ENCODE measurements around the gene HNMT. TPM values are rescaled to one million over a fixed set of nuclear protein-coding genes. Genes with fewer than 3 reads are reported as not detected.
A peak's percentile ranks its signal among the peaks of the same experiment; 100 is the strongest.

Gene HNMT
- total RNA-seq, 3 donors from 2014 or later (not counting 1 experiment from before 2014, with no cell fraction given) = 1.1 to 2.1 (median 1.5) TPM

- Mint-ChIP-seq H3K4me3 (no peak overlapping the region), H3K9me3 (no peaks in the 10 kb centered on the region), H3K27me3 (ENCODE audit: low read depth in 2 of 2) (no peaks in the 10 kb centered on the region), H3K27ac (no peak overlapping the region), H3K4me1 (no peaks in the 10 kb centered on the region), H3K36me3 (no peaks in the 10 kb centered on the region)
- intact Hi-C loops (cut with micrococcal nuclease) = no loop called here
- Histone ChIP-seq H3K36me3 (ENCODE audit: control insufficient read depth, insufficient read depth, low read length) (no peaks in the 10 kb centered on the region), H3K9me3 (ENCODE audit: control insufficient read depth, insufficient read depth, low read length) (no peaks in the 10 kb centered on the region), H3K27me3 (ENCODE audit: control insufficient read depth, insufficient read depth, low read length) (no peaks in the 10 kb centered on the region), H3K4me3 (ENCODE audit: low read length) (no peak overlapping the region), H3K27ac (ENCODE audit: low read length) (no peak overlapping the region), H3K4me1 (ENCODE audit: control insufficient read depth, insufficient read depth, low read length) (no peaks in the 10 kb centered on the region)
- peak in 1 of 2 donors; percentile 39 for DNase-seq
- 54% methylated on average over 4 of the region's 4 CpGs for WGBS (ENCODE audit: insufficient coverage)
- ATAC-seq = no peak
- peak; percentile 16 for TF ChIP-seq CTCF (IDR thresholded peaks at IDR 0.05)
Observed at GRCh38 chr2:137947728-137948336, 16.4 kb upstream of the HNMT start.

- no peaks in the 10 kb centered on the region for H3K36me3 Mint-ChIP-seq
- no peaks in the 10 kb centered on the region for H3K4me1 Mint-ChIP-seq
- H3K9me3 Mint-ChIP-seq = no peaks in the 10 kb centered on the region
- Histone ChIP-seq H3K9me3 (ENCODE audit: control insufficient read depth, insufficient read depth, low read length) (no peaks in the 10 kb centered on the region), H3K27me3 (ENCODE audit: control insufficient read depth, insufficient read depth, low read length) (no peaks in the 10 kb centered on the region), H3K4me3 (ENCODE audit: low read length) (no peak overlapping the region), H3K36me3 (ENCODE audit: control insufficient read depth, insufficient read depth, low read length) (no peaks in the 10 kb centered on the region), H3K4me1 (ENCODE audit: control insufficient read depth, insufficient read depth, low read length) (no peaks in the 10 kb centered on the region), H3K27ac (ENCODE audit: low read length) (no peak overlapping the region)
- ATAC-seq (no peak), DNase-seq (no peak)
- no peaks in the 10 kb centered on the region for H3K27me3 Mint-ChIP-seq (ENCODE audit: low read depth in 2 of 2)
- 87% methylated on average over 5 of the region's 7 CpGs for WGBS (ENCODE audit: insufficient coverage)
- no peak for TF ChIP-seq CTCF (IDR thresholded peaks at IDR 0.05)
- intact Hi-C loops (cut with micrococcal nuclease) = no loop called here
- no peak overlapping the region for H3K27ac Mint-ChIP-seq
- H3K4me3 Mint-ChIP-seq = no peak overlapping the region
Observed at GRCh38 chr2:137948894-137949293, 15.4 kb upstream of the HNMT start.

GRCh38 chr2:137950238-137950637 is 14.0 kb upstream of the HNMT start:
- intact Hi-C loops (cut with micrococcal nuclease) = no loop called here
- no peaks in the 10 kb centered on the region for H3K27me3 Mint-ChIP-seq (ENCODE audit: low read depth in 2 of 2)
- no peaks in the 10 kb centered on the region for H3K9me3 Mint-ChIP-seq
- Histone ChIP-seq H3K4me3 (ENCODE audit: low read length) (no peak overlapping the region), H3K4me1 (ENCODE audit: control insufficient read depth, insufficient read depth, low read length) (no peaks in the 10 kb centered on the region), H3K36me3 (ENCODE audit: control insufficient read depth, insufficient read depth, low read length) (no peaks in the 10 kb centered on the region), H3K27me3 (ENCODE audit: control insufficient read depth, insufficient read depth, low read length) (no peaks in the 10 kb centered on the region), H3K9me3 (ENCODE audit: control insufficient read depth, insufficient read depth, low read length) (no peaks in the 10 kb centered on the region), H3K27ac (ENCODE audit: low read length) (no peak overlapping the region)
- DNase-seq = no peak
- no peak for ATAC-seq
- no peak overlapping the region for H3K27ac Mint-ChIP-seq
- no peaks in the 10 kb centered on the region for H3K36me3 Mint-ChIP-seq
- TF ChIP-seq CTCF (IDR thresholded peaks at IDR 0.05) = no peak
- no peak overlapping the region for H3K4me3 Mint-ChIP-seq
- H3K4me1 Mint-ChIP-seq = no peaks in the 10 kb centered on the region
- 61% methylated on average over 4 of the region's 4 CpGs for WGBS (ENCODE audit: insufficient coverage)

- Mint-ChIP-seq H3K9me3 (no peaks in the 10 kb centered on the region), H3K27me3 (ENCODE audit: low read depth in 2 of 2) (no peaks in the 10 kb centered on the region), H3K27ac (no peak overlapping the region), H3K36me3 (no peaks in the 10 kb centered on the region), H3K4me1 (no peaks in the 10 kb centered on the region), H3K4me3 (no peak overlapping the region)
- DNase-seq = no peak
- H3K4me1 ChIP-seq (ENCODE audit: control insufficient read depth, insufficient read depth, low read length) = no peaks in the 10 kb centered on the region
- H3K36me3 ChIP-seq (ENCODE audit: control insufficient read depth, insufficient read depth, low read length) = no peaks in the 10 kb centered on the region
- no peaks in the 10 kb centered on the region for H3K9me3 ChIP-seq (ENCODE audit: control insufficient read depth, insufficient read depth, low read length)
- H3K4me3 ChIP-seq (ENCODE audit: low read length) = no peak overlapping the region
- TF ChIP-seq CTCF (IDR thresholded peaks at IDR 0.05) = no peak
- no peaks in the 10 kb centered on the region for H3K27me3 ChIP-seq (ENCODE audit: control insufficient read depth, insufficient read depth, low read length)
- H3K27ac ChIP-seq (ENCODE audit: low read length) = no peak overlapping the region
- WGBS (ENCODE audit: insufficient coverage) = 75% methylated on average over 1 of the region's 3 CpGs
- no peak for ATAC-seq
- intact Hi-C loops (cut with micrococcal nuclease) = no loop called here
Observed at GRCh38 chr2:137951586-137951985, 12.7 kb upstream of the HNMT start.
